ENCODE data around the gene LRRN1. TPM values are rescaled to one million over a fixed set of nuclear protein-coding genes. Genes with fewer than 3 reads are reported as not detected.

LRRN1 gene
- total and polyA plus RNA-seq, 10 donors = 0.20 to 8.0 (median 4.1) TPM

GRCh38 chr3:3804560-3804959 lies 5.3 kb downstream of the LRRN1 start:
- Histone ChIP-seq H3K9me3 (no peaks in the 10 kb centered on the region), H3K36me3 (no peaks in the 10 kb centered on the region), H3K27me3 (replicated peaks in 1 of 7) (peaks cover 0 to 33% (median 11%) of the 10 kb centered on the region in 7 donors), H3K4me1 (peaks cover 0 to 26% (median 13%) of the 10 kb centered on the region in 6 donors), H3K4me3 (no peak overlapping the region), H3K27ac (no peak overlapping the region)
- 83 to 92% (median 90%) methylated on average over 2 of the region's 2 CpGs for WGBS, 5 donors
- TF ChIP-seq POLR2A (IDR thresholded peaks at IDR 0.05) (no peak), POLR2AphosphoS5 (IDR thresholded peaks at IDR 0.05) (no peak)
- TF ChIP-seq, protein P1, sequence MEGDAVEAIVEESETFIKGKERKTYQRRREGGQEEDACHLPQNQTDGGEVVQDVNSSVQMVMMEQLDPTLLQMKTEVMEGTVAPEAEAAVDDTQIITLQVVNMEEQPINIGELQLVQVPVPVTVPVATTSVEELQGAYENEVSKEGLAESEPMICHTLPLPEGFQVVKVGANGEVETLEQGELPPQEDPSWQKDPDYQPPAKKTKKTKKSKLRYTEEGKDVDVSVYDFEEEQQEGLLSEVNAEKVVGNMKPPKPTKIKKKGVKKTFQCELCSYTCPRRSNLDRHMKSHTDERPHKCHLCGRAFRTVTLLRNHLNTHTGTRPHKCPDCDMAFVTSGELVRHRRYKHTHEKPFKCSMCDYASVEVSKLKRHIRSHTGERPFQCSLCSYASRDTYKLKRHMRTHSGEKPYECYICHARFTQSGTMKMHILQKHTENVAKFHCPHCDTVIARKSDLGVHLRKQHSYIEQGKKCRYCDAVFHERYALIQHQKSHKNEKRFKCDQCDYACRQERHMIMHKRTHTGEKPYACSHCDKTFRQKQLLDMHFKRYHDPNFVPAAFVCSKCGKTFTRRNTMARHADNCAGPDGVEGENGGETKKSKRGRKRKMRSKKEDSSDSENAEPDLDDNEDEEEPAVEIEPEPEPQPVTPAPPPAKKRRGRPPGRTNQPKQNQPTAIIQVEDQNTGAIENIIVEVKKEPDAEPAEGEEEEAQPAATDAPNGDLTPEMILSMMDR (IDR thresholded peaks at IDR 0.05 in 8 of 11, conservative IDR thresholded peaks at IDR 0.05 in 3 of 11) = no peak
- DNase-seq = no peak
- intact Hi-C loops (cut with DNase I; ENCODE audit: low total_unique reads) = no loop called here

DNA sequence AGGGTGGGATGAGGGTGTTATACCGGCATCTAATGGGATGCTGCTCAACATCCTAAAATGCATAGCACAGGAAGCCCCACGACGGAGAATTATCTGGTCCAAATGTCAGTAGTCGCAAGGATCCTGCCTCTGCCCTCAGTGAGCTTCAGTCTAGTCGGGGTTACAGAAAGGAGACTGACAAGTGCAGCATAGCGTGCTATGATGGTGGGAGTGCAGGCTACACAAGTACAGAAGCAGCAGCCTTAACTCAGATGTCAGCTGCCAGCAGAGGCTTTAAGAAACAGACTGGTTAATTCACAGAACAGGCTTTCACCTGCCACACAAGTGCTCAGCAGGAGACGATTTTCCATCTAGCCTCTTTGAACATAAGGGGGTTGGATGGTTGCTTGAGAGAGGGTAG lies 6.9 kb downstream of the LRRN1 start:
- H3K27ac ChIP-seq = no peak overlapping the region
- intact Hi-C loops (cut with DNase I; ENCODE audit: low total_unique reads) = no loop called here
- no peak overlapping the region for H3K4me3 ChIP-seq
- peaks cover 0 to 18% (median 0%) of the 10 kb centered on the region in 7 donors for H3K27me3 ChIP-seq (replicated peaks in 1 of 7)
- 87 to 95% (median 89%) methylated on average over 7 of the region's 7 CpGs for WGBS, 5 donors
- no peaks in the 10 kb centered on the region for H3K36me3 ChIP-seq
- H3K9me3 ChIP-seq = no peaks in the 10 kb centered on the region
- DNase-seq = no peak
- peaks cover 0 to 11% (median 4%) of the 10 kb centered on the region in 6 donors for H3K4me1 ChIP-seq
- TF ChIP-seq POLR2A (IDR thresholded peaks at IDR 0.05) = no peak

GRCh38 chr3:3806856-3807255 lies 7.6 kb downstream of the LRRN1 start:
- TF ChIP-seq POLR2A (IDR thresholded peaks at IDR 0.05) (no peak), POLR2AphosphoS5 (IDR thresholded peaks at IDR 0.05) (no peak)
- TF ChIP-seq, protein P1 (IDR thresholded peaks at IDR 0.05 in 8 of 11, conservative IDR thresholded peaks at IDR 0.05 in 3 of 11) = no peak
- no peaks in the 10 kb centered on the region for H3K36me3 ChIP-seq
- H3K27me3 ChIP-seq (replicated peaks in 1 of 7) = peaks cover 0 to 10% (median 0%) of the 10 kb centered on the region in 7 donors
- intact Hi-C loops (cut with DNase I; ENCODE audit: low total_unique reads) = no loop called here
- H3K9me3 ChIP-seq = no peaks in the 10 kb centered on the region
- H3K27ac ChIP-seq = no peak overlapping the region
- H3K4me3 ChIP-seq = no peak overlapping the region
- peaks cover 0 to 3% (median 0%) of the 10 kb centered on the region in 6 donors for H3K4me1 ChIP-seq
- DNase-seq = no peak
- WGBS, 5 donors = 78 to 94% (median 91%) methylated on average over 6 of the region's 6 CpGs

DNA sequence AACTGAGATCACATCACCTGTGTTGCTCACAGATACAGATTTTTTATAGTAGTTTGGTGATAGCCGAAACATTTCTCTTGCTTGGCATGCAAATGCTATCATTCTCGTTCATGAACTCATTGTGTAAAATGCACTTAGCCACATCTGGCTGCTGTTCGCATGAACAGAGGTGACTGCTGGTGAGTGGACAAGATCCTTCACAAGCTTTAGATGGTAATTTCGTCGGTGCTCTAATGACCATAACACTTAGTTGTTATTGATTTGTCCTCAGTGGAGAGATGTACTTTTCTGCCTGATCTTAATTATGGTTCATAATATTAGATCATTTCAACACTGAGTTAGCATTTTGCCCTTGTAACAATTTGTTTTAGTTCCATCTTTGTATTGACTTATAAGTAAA lies 13.8 kb downstream of the LRRN1 start:
- Histone ChIP-seq H3K36me3 (peaks cover 0 to 4% (median 0%) of the 10 kb centered on the region in 6 donors), H3K4me3 (no peak overlapping the region), H3K4me1 (no peaks in the 10 kb centered on the region), H3K9me3 (no peaks in the 10 kb centered on the region), H3K27me3 (replicated peaks in 1 of 7) (no peaks in the 10 kb centered on the region), H3K27ac (no peak overlapping the region)
- no peak for DNase-seq
- WGBS, 5 donors = 89 to 94% (median 90%) methylated on average over 5 of the region's 5 CpGs
- TF ChIP-seq POLR2A (IDR thresholded peaks at IDR 0.05) (no peak), POLR2AphosphoS5 (IDR thresholded peaks at IDR 0.05) (no peak)
- TF ChIP-seq, protein P1 (IDR thresholded peaks at IDR 0.05 in 8 of 11, conservative IDR thresholded peaks at IDR 0.05 in 3 of 11) = no peak
- intact Hi-C loops (cut with DNase I; ENCODE audit: low total_unique reads) = no loop called here

- TF ChIP-seq POLR2A (IDR thresholded peaks at IDR 0.05) = no peak
- no peak for TF ChIP-seq POLR2AphosphoS5 (IDR thresholded peaks at IDR 0.05)
- TF ChIP-seq, protein P1 (IDR thresholded peaks at IDR 0.05 in 8 of 11, conservative IDR thresholded peaks at IDR 0.05 in 3 of 11) = no peak
- no peak for DNase-seq
- Histone ChIP-seq H3K4me3 (no peak overlapping the region), H3K27me3 (replicated peaks in 1 of 7) (no peaks in the 10 kb centered on the region), H3K27ac (no peak overlapping the region), H3K9me3 (no peaks in the 10 kb centered on the region), H3K4me1 (no peaks in the 10 kb centered on the region), H3K36me3 (peaks cover 0 to 4% (median 0%) of the 10 kb centered on the region in 6 donors)
- intact Hi-C loops (cut with DNase I; ENCODE audit: low total_unique reads) = no loop called here
- WGBS, 5 donors = 78 to 91% (median 83%) methylated on average over 1 of the region's 1 CpG
Observed at GRCh38 chr3:3815206-3815605, 16.0 kb downstream of the LRRN1 start.

Data from spleen (tissue), 11 donors.